A549 (cell line): ENCODE results near the gene RUNX1.

ENCODE experiments used
- CHD4 ChIP-seq: fragments of 200-600 bp; sonication (generic); IDR thresholded peaks from 2 replicates; pipeline ENCODE4 v1.6.1; 2016; ENCODE audit warnings: antibody characterized with exemption, mild to moderate bottlenecking, borderline replicate concordance
- CTCF ChIP-seq: fragments of >200 bp; sonication (Bioruptor Twin); formaldehyde crosslinking; IDR thresholded peaks from 3 replicates; pipeline ENCODE4 v1.5.1; 2016
- E2F6 ChIP-seq: IDR thresholded peaks from 2 replicates; pipeline ENCODE4 v1.6.1; 2012; ENCODE audit warnings: low read depth, borderline replicate concordance
- KDM1A ChIP-seq: fragments of 200-600 bp; sonication (generic); IDR thresholded peaks from 2 replicates; pipeline ENCODE4 v1.6.1; 2016; ENCODE audit warnings: low read depth, mild to moderate bottlenecking
- MYC ChIP-seq: IDR thresholded peaks from 2 replicates; pipeline ENCODE4 v1.6.1; 2012; ENCODE audit warnings: mild to moderate bottlenecking, inconsistent platforms, low read length, improper control_type of control experiment, borderline replicate concordance
- PBX3 ChIP-seq: IDR thresholded peaks from 2 replicates; pipeline ENCODE4 v1.6.1; 2012
- POLR2A ChIP-seq: IDR thresholded peaks from 2 replicates; pipeline ENCODE4 v1.6.1; 2012; ENCODE audit warnings: mild to moderate bottlenecking, low read length
- SMC3 ChIP-seq: fragments of >200 bp; sonication (Bioruptor Twin); formaldehyde crosslinking; IDR thresholded peaks from 3 replicates; pipeline ENCODE4 v1.6.1; 2018; ENCODE audit warnings: inconsistent platforms
- ZFP36 ChIP-seq: fragments of 450-650 bp; IDR thresholded peaks from 2 replicates; pipeline ENCODE4 v1.6.1; 2014; ENCODE audit warnings: borderline replicate concordance; ENCODE audit not compliant: partially characterized antibody

- TF ChIP-seq CHD4 (no peak), CTCF (no peak), MYC (no peak), POLR2A (no peak), PBX3 (no peak), SMC3 (no peak), E2F6 (no peak), KDM1A (no peak), ZFP36 (no peak)
Observed at GRCh38 chr21:34826836-34827235, 222.3 kb downstream of the RUNX1 start.
